Amniotic stem cell (primary cell): ENCODE measurements around the gene AP2B1.
"Not testable (repeated sequence)": the region's sequence is repeated elsewhere in the genome, so short reads cannot be mapped to it uniquely, and the experiment has no call there.

Experiments
- DNase-seq: peaks from one replicate; lab custom pipeline; 2025; lab: John Stamatoyannopoulos, UW

Gene AP2B1

GRCh38 chr17:35575759-35576158, 11.4 kb upstream of the AP2B1 start:
- no peak for DNase-seq

GRCh38 chr17:35577830-35578196, 9.3 kb upstream of the AP2B1 start:
- no peak for DNase-seq

DNA sequence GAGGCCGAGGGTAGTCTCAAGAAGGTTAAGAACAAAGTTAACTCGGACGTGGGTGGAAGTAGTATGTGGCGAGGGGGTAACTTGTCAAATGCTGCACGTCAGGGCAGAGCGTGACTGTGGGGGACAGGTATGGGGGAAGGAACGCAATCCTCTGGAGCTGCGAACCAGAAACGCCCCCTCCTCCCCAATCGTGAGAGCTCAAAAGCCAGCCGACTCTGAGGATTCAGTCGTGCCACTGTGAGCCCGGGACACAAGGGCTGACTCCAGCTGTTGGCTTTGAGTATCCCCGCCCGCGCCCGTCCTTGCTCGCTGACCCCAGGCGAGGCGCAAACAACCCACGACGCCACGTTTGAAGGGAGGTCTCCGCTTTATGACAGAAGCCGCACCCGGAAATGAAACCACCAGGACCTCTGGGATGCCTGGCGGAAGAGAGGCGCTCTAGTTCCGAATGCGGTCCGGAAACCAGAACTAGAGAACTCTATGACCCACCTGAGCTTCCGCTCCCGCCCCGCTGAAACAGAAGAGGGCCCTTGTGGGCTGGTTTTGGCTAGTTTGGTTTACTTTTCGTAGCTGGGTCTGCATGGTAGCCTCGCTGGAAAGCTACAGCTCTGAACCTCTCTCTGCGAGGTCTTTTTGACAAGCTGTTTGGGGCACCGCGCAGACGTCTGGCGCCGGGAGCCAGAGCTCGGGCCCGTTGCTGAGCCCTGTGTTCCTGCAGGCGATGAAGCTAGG, 8.8 kb upstream of the AP2B1 start, which contains the start of gene PEX12:
Gene PEX12, minus strand, starts transcription at position 375 of the 732 bp plus-strand sequence. CDS start 550 bp downstream, outside the sequence.
- peak; percentile 68 for DNase-seq

DNA sequence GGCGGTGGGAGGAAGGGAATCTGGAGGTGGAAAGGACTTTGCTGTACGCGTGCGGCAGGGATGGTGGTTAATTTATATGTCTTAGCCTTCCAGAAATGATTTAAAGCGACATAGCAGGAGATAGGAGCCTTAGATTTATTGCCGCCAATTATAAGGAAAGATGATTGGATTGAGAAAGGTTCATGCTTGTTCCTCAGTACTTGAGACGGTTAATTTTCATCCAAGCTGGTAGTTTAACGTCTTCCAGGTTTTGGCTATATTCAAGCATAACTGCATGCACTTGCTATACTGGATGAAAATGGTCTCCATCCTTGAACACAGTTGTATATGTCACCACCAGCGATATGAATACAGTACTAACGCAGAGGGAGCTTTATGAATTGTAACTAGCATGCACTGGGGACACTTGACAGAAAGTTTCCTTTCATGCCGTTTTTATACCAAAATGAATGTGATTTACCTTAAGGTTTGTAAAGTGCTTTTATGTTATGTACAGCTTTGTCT, 8.1 kb upstream of the AP2B1 start:
- DNase-seq = no peak

DNA sequence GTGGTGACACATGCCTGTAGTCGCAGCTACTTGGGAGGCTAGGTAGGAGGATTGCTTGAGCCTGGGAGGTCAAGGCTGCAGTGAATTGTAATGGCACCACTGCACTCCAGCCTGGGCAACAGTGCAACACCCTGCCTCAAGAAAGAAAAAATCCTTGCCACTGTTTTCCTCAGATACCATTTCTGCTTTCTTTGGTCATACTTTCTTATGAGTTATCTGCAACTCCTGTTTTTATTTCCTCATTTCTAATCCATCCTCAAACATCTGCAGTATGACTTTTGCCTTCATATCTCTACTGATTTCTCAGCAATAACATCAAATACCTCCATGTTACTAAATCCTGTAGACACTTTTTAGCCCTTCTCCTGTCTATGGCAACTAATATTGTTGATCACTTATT, 3.1 kb upstream of the AP2B1 start:
- no peak for DNase-seq

- DNase-seq = no peak
These were observed 501 bp upstream of the AP2B1 start for GRCh38 chr17:35586569-35587073.

- DNase-seq = peak; percentile 16
These were observed 1.2 kb downstream of the AP2B1 start for GRCh38 chr17:35588196-35588920.

DNA sequence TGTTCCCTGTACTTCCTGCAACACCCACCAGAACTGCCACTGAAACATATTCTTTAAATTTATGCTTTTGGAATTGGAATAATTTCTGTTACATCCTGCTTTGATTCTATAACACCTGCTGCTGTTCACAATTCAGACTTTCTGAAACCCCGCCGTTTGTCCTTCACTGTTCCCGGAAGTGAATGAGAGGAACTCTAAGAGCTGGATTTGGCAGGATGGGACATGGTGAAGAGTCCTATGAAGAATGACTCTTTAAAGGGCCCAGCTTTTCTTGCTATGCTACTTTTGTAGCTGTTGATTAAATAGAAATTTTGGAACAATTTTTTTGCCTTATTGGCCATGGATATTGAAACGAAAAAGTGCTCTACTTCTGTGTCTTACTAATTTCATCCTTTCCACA, 8.9 kb downstream of the AP2B1 start:
- no peak for DNase-seq

DNA sequence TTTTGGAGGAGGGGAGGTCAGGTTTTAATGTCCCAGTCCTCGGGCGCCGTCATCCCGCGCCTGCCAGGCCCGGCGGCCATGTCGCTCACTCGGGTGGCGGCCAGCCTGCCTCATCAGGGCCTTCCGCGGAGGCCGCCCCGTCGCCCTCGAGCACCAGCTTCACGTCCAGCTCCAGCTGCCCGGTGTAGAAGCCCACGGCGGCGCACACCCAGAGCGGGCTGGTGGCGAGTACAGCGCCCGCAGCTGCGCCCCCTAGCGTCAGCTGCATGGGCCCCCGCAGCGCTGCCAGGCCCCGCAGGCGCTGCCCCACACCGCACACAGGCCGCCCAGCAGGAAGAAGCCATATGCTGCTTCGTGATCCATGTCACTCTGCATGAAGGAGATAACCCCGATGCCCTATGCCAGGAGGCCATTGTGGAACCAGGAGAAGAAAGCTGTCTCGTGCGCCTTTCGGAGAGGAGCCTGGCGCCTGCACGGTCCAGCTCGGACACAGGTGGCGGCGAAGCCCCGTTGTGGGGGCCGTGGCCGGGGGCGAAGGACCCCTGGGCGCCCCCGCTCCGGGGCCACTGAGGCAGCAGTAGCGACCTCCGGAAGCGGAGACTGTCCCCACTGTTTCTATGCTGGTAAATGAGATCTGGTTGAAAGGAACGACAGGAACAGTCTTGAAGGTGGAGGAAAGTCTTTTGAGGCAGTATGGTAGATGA, 9.6 kb downstream of the AP2B1 start:
- DNase-seq = no peak

DNA sequence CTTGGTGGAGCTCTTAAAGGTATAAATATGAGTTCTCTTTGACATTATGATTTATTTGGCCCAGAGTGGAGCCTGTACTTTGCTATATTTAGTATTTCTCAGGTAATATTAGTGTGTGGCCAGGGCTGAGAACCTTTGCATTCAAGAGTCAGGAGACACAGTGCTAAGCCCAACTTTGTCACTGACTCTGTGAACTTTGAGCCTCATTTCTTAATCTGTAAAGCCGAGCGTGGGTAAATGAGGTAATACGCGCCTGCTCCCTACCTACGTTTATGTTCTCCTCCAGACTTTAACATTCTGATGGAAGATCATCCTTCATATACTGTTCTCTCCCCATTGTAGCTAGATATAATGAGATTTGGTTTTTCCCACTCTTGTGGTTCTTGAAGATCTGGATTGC, 10.5 kb downstream of the AP2B1 start:
- no peak for DNase-seq

GRCh38 chr17:35603674-35604073, 16.6 kb downstream of the AP2B1 start:
- DNase-seq = no peak

- DNase-seq = no peak
These were observed 18.6 kb downstream of the AP2B1 start for GRCh38 chr17:35605678-35606077.

DNA sequence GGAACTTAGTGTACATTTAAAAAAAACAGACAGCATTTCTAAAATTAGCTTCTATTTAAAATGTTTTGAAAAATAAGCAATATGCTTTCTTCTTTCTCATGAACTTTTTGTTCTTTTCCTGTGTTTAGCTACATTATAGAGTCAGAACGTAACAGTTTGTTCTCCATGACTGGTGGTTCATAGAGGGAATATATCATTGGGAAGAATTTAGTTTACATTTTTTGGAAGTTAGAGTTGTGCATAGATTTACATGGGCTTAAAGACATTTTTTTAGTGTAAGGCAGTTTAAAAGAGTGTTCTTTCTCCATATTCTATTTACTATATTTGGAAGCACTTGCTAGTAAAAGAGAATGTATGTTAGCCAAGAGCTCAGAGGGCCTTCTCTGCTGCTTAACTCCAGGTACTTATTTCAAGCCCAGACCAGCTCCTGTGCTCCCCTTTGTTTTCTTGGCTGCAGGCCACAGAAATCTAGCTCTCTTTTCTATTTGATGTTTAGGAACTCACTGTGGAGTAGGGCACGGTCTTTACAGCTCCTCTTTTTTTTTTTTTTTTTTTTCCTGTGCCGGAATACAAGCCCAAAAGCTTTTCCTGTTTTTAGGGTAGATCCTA, 20.2 kb downstream of the AP2B1 start:
- no peak for DNase-seq

DNA sequence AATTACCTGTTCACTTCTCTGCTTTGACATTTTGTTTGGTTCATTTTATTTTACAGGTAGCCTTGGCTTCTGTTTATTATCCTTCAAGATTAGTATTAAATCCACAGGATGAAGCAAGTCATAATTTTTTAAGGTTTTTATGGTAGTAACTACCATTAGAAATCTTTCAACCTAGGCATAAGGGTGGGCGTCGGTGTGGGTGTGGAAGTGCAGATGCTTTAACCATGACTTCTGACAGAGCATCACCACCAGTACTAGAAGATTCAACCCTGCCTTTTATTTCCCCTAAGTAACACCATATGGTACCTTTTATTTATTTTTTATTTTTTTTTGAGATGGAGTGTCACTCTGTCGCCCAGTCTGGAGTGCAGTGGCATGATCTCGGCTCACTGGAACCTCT, 22.7 kb downstream of the AP2B1 start:
- DNase-seq = no peak

GRCh38 chr17:35610746-35611145, 23.6 kb downstream of the AP2B1 start:
- DNase-seq = not testable (repeated sequence)

DNA sequence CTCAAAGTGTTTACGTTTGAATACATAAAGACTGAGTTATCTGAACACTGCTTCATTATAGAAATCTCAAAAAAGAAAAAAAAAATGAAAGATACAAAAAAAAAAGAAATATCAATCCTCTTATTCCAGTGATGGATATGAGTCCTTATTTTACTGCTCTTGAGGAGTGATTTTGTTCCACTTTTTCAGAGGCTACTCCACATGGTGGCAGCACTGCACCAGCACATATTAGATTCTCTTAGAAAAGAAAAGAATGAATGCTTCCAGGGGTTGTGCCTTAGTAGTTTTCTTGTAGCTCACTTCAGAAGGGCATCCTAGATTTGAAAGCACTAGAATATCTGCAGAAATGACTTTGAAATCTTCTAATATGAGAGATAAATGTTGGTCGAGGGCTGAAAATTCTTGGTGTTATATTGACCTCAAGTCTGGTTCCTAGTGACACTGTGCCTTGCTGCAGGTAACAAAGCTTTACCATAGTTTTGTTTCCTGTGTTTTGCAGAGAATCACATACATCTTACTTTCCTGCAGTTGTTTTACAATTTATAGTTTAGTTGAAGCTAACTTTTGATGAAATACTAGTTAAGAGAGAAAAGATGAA, 25.9 kb downstream of the AP2B1 start:
- peak; percentile 12 for DNase-seq

- DNase-seq = no peak
These were observed 27.7 kb downstream of the AP2B1 start for GRCh38 chr17:35614810-35615209.

- DNase-seq = no peak
These were observed 29.4 kb downstream of the AP2B1 start for GRCh38 chr17:35616536-35616935.

- no peak for DNase-seq
These were observed 30.4 kb downstream of the AP2B1 start for GRCh38 chr17:35617505-35617904.

DNA sequence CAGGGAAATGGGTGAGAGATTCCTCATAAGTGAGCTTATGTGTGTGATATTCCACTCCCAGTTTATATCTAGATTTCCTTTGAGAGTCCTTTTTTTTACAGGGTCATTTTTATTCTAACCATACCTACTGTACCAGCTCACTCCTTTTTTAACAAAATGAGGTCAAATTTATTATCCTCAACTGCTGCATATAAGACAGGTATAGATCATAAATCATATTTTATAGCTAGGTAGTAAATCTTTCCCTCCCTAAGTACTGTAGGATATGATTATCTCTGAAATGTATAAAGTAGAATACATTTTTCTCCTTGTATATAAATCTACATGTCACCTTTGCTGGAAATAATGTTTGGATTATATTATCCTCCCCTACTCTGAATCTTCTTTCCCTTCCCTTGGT, 31.5 kb downstream of the AP2B1 start:
- no peak for DNase-seq

DNA sequence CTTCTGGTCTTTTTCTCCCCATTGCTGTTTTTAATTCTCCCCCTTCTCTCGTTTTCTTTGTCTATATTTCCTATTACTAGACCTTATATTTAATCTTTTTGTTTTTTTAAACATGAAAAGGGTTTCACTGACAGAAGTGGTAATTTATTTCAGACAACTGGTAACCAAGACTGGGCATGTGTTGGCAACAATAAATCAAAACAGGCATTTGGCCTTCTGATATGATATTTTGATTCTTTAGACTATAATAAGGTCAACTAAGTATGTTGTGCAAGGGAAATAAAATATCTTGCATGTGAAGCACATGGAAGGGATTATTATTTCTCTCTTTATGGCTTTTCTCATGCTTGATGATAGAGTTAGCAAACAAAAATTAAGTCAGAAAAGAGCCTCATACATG, 34.6 kb downstream of the AP2B1 start:
- no peak for DNase-seq

- DNase-seq = no peak
These were observed 40.3 kb downstream of the AP2B1 start for GRCh38 chr17:35627417-35627816.
